PFSK-1 (cell line): ENCODE results near the gene SLCO3A1.

Source experiments
- FOXP2 ChIP-seq: optimal IDR thresholded peaks from 2 replicates; pipeline ENCODE3; 2011; ENCODE audit warnings: borderline replicate concordance, control low read depth, inconsistent platforms; ENCODE audit not compliant: insufficient read depth; ENCODE audit errors: extremely low read length, extremely low read depth
- POLR2AphosphoS5 ChIP-seq: IDR thresholded peaks from 2 replicates; pipeline ENCODE4 v1.6.1; 2012; ENCODE audit warnings: low read depth, mild to moderate bottlenecking, control low read depth, low read length, moderate library complexity
- REST ChIP-seq, 2 experiments: IDR thresholded peaks; 2 replicates each; pipeline versions ENCODE4 v1.6.1 to v1.8.0; 2011 to 2012; ENCODE audit warnings: low read depth in 2 of 2, low read length in 2 of 2, control low read depth in 1 of 2, inconsistent platforms in 1 of 2, mild to moderate bottlenecking in 1 of 2, moderate library complexity in 1 of 2; ENCODE audit not compliant: insufficient read depth in 1 of 2
- SIN3A ChIP-seq: IDR thresholded peaks from 2 replicates; pipeline ENCODE4 v1.6.1; 2012; ENCODE audit warnings: mild to moderate bottlenecking, low read length, moderate library complexity, borderline replicate concordance; ENCODE audit not compliant: insufficient read depth
- TAF1 ChIP-seq: IDR thresholded peaks from 2 replicates; pipeline ENCODE4 v1.6.1; 2012; ENCODE audit warnings: low read length, control low read depth, borderline replicate concordance; ENCODE audit not compliant: insufficient read depth

SLCO3A1 gene

GRCh38 chr15:92012368-92012629, 158.8 kb downstream of the SLCO3A1 start:
- TF ChIP-seq POLR2AphosphoS5 (no peak), REST (IDR thresholded peaks at IDR 0.05; ENCODE audit: insufficient read depth in 1 of 2, low read depth in 2 of 2, low read length in 2 of 2) (no peak), TAF1 (no peak), FOXP2 (no peak), SIN3A (no peak)

- TF ChIP-seq FOXP2 (no peak), REST (IDR thresholded peaks at IDR 0.05; ENCODE audit: insufficient read depth in 1 of 2, low read depth in 2 of 2, low read length in 2 of 2) (no peak), SIN3A (no peak), POLR2AphosphoS5 (no peak), TAF1 (no peak)
Measured at GRCh38 chr15:92012881-92013280, 159.4 kb downstream of the SLCO3A1 start.

GRCh38 chr15:92014281-92015030, 160.9 kb downstream of the SLCO3A1 start:
- TF ChIP-seq REST (IDR thresholded peaks at IDR 0.05; ENCODE audit: insufficient read depth in 1 of 2, low read depth in 2 of 2, low read length in 2 of 2) (no peak), SIN3A (no peak), TAF1 (no peak), FOXP2 (no peak), POLR2AphosphoS5 (no peak)

GRCh38 chr15:92017882-92018534, 164.5 kb downstream of the SLCO3A1 start:
- TF ChIP-seq TAF1 (no peak), REST (IDR thresholded peaks at IDR 0.05; ENCODE audit: insufficient read depth in 1 of 2, low read depth in 2 of 2, low read length in 2 of 2) (no peak), POLR2AphosphoS5 (no peak)
